GM13977 (cell line): ENCODE data around the gene GON4L.
"Not testable (repeated sequence)": the region's sequence is repeated elsewhere in the genome, so short reads cannot be mapped to it uniquely, and the experiment has no call there.

Source experiments
- DNase-seq: peaks from one replicate; pipeline ENCODE4 v3.0.0; 2012; ENCODE audit warnings: low spot score
- CTCF ChIP-seq: IDR thresholded peaks from 2 replicates; pipeline ENCODE4 v1.5.1; 2012; ENCODE audit warnings: mild to moderate bottlenecking, control low read depth; ENCODE audit not compliant: insufficient read depth; ENCODE audit errors: extremely low read depth, missing control alignments
- in situ Hi-C: fragments of 300-500 bp; cut with MboI; formaldehyde crosslinking; loops from one replicate; pipeline ENCODE4 v1.12.0; 2022; ENCODE audit warnings: low sequenced_read_pairs, low pct_unique_long_range_greater_than_20kb, mixed read lengths, inconsistent platforms; ENCODE audit not compliant: unreplicated experiment

The GON4L gene

GRCh38 chr1:155713075-155713474 is 143.9 kb downstream of the GON4L start:
- in situ Hi-C loops: no loop called here
- TF ChIP-seq CTCF: no peak
- no peak for DNase-seq

GRCh38 chr1:155712636-155713035 is 144.4 kb downstream of the GON4L start:
- DNase-seq, in situ Hi-C loops: not testable (repeated sequence)

- in situ Hi-C loops, DNase-seq: not testable (repeated sequence)
These were observed 145.6 kb downstream of the GON4L start for GRCh38 chr1:155711457-155711856.

- DNase-seq: no peak
- TF ChIP-seq CTCF: no peak
- in situ Hi-C loops: no loop called here
These were observed 147.6 kb downstream of the GON4L start for GRCh38 chr1:155709391-155709790.

- in situ Hi-C loops: no loop called here
- no peak for TF ChIP-seq CTCF
- DNase-seq: no peak
These were observed 150.9 kb downstream of the GON4L start for GRCh38 chr1:155706139-155706538.

- in situ Hi-C loops, DNase-seq: not testable (repeated sequence)
These were observed 152.6 kb downstream of the GON4L start for GRCh38 chr1:155704414-155704813.

GRCh38 chr1:155703216-155703615 is 153.8 kb downstream of the GON4L start:
- in situ Hi-C loops: no loop called here
- TF ChIP-seq CTCF: no peak
- DNase-seq: no peak

- DNase-seq, in situ Hi-C loops: not testable (repeated sequence)
These were observed 155.3 kb downstream of the GON4L start for GRCh38 chr1:155701675-155702074.
